NB4 (cell line): Measurements from ENCODE around the gene KIAA1217.

Source experiments
- DNase-seq: peaks from one replicate; pipeline ENCODE4 v3.0.0; 2010; ENCODE audit warnings: low read depth
- H3K4me3 ChIP-seq: one replicate; pipeline ENCODE4 v1.5.1; 2011; ENCODE audit warnings: mild to moderate bottlenecking, low read depth, low read length, moderate library complexity
- CTCF ChIP-seq: IDR thresholded peaks from one replicate; pipeline ENCODE4 v1.5.1; 2012; ENCODE audit warnings: low read depth, low read length
- MAX ChIP-seq: IDR thresholded peaks from 2 replicates; pipeline ENCODE4 v1.6.1; 2011; ENCODE audit warnings: low read depth, low read length
- MYC ChIP-seq: IDR thresholded peaks from 2 replicates; pipeline ENCODE4 v1.6.1; 2011; ENCODE audit warnings: low read depth, low read length
- POLR2A ChIP-seq: IDR thresholded peaks from 2 replicates; pipeline ENCODE4 v1.6.1; 2011; ENCODE audit warnings: mild to moderate bottlenecking; ENCODE audit not compliant: insufficient read length; ENCODE audit errors: extremely low read depth

Gene KIAA1217

GRCh38 chr10:24209946-24210491 lies 1.1 kb downstream of the KIAA1217 start:
- no peak overlapping the region for H3K4me3 ChIP-seq
- no peak for TF ChIP-seq MYC
- DNase-seq, result peak; percentile 54

GRCh38 chr10:24210501-24210900 lies 1.6 kb downstream of the KIAA1217 start:
- no peak for DNase-seq
- no peak for TF ChIP-seq POLR2A
- no peak for TF ChIP-seq MAX
- TF ChIP-seq CTCF, result no peak
- no peak for TF ChIP-seq MYC
- H3K4me3 ChIP-seq, result no peak overlapping the region

- H3K4me3 ChIP-seq, result no peak overlapping the region
- DNase-seq, result no peak
- no peak for TF ChIP-seq CTCF
- TF ChIP-seq MAX, result no peak
- no peak for TF ChIP-seq POLR2A
- TF ChIP-seq MYC, result no peak
These were observed 4.3 kb downstream of the KIAA1217 start for GRCh38 chr10:24213266-24213665.

- TF ChIP-seq MYC, result no peak
- no peak for TF ChIP-seq POLR2A
- no peak for TF ChIP-seq CTCF
- no peak for TF ChIP-seq MAX
- no peak for DNase-seq
- no peak overlapping the region for H3K4me3 ChIP-seq
These were observed 4.9 kb downstream of the KIAA1217 start for GRCh38 chr10:24213881-24214280.

- TF ChIP-seq POLR2A, result no peak
- no peak for TF ChIP-seq CTCF
- no peak for TF ChIP-seq MYC
- TF ChIP-seq MAX, result no peak
- H3K4me3 ChIP-seq, result no peak overlapping the region
- DNase-seq, result no peak
These were observed 5.8 kb downstream of the KIAA1217 start for GRCh38 chr10:24214762-24215161.

GRCh38 chr10:24215196-24215595 lies 6.3 kb downstream of the KIAA1217 start:
- no peak for DNase-seq
- TF ChIP-seq MYC (no peak), CTCF (no peak), POLR2A (no peak), MAX (no peak)
- no peak overlapping the region for H3K4me3 ChIP-seq
